ENCODE results near the gene USP2. TPM values are rescaled to one million over a fixed set of nuclear protein-coding genes. Genes with fewer than 3 reads are reported as not detected.
A peak's percentile ranks its signal among the peaks of the same experiment; 100 is the strongest.

The USP2 gene
- total and polyA plus RNA-seq, 4 donors: 1.7 to 6.5 (median 3.5) TPM

DNA sequence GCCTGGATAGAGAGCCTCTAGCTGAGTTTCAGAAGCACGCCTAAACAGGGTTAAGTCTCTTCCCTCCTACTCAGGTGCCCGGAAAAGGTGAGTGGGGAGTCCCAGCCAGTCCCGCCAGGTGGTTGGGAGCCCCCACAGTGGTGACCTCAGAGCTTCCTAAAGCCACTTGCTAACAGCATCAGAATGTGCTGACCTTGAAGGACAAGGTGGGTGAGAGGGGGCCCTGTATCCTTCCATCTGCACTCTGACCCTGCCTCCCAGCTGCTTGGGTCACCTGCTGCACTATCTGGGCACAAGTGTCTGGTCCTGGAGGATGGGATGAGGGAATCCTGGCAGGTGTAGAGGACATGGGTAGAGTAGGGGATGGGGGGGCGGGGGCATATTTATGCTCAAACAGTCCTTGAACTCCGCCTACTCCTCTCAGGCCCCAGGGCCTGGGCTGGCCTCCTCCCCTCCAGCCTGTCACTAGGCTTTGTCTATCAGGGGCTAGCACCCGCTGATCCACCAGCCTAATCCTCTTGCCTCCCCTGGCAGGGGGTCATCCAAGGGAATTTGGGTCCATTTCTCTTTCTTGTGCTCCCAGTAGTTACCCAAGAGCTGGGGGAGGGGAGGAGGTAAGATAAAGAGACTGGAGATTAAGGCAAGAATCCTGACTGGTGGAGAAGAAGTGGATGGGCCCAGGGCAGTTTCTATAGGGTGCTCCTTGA, 3.4 kb downstream of the USP2 start:
- Histone ChIP-seq H3K27me3 (ENCODE audit: control insufficient read depth in 3 of 3, insufficient read depth in 3 of 3, low read length in 2 of 3) (peaks cover 0 to 6% (median 0%) of the 10 kb centered on the region in 3 donors), H3K27ac (ENCODE audit: low read depth in 1 of 2, low read length in 1 of 2) (peak overlapping the region in 1 of 2 donors; percentile 98), H3K4me3 (no peak overlapping the region), H3K9me3 (ENCODE audit: control insufficient read depth in 4 of 4, insufficient read depth in 3 of 4, low read length in 3 of 4) (no peaks in the 10 kb centered on the region), H3K9ac (ENCODE audit: insufficient read depth in 1 of 2, low read length in 2 of 2) (no peak overlapping the region), H3K36me3 (ENCODE audit: control insufficient read depth in 4 of 4, insufficient read depth in 4 of 4, low read length in 4 of 4) (no peaks in the 10 kb centered on the region), H3K4me1 (ENCODE audit: control insufficient read depth in 5 of 5, insufficient read depth in 5 of 5, low read length in 5 of 5) (peaks cover 0 to 40% (median 14%) of the 10 kb centered on the region in 5 donors)
- 74 to 81% methylated on average over 6 of the region's 6 CpGs for WGBS, 2 donors
- DNase-seq (no peak), ATAC-seq (ENCODE audit: insufficient read depth, low FRiP score) (no peak)
- no peak for TF ChIP-seq CTCF (IDR thresholded peaks at IDR 0.05; ENCODE audit: control extremely low read depth, extremely low read depth)

GRCh38 chr11:119377112-119377901, 4.2 kb downstream of the USP2 start:
- ATAC-seq (ENCODE audit: insufficient read depth, low FRiP score) (no peak), DNase-seq (no peak)
- WGBS, 2 donors: 63% methylated on average over 12 of the region's 12 CpGs
- Histone ChIP-seq H3K9ac (ENCODE audit: insufficient read depth in 1 of 2, low read length in 2 of 2) (no peak overlapping the region), H3K27ac (ENCODE audit: low read depth in 1 of 2, low read length in 1 of 2) (peak overlapping the region in 1 of 2 donors; percentile 98), H3K4me1 (ENCODE audit: control insufficient read depth in 5 of 5, insufficient read depth in 5 of 5, low read length in 5 of 5) (peaks cover 0 to 39% (median 14%) of the 10 kb centered on the region in 5 donors), H3K9me3 (ENCODE audit: control insufficient read depth in 4 of 4, insufficient read depth in 3 of 4, low read length in 3 of 4) (no peaks in the 10 kb centered on the region), H3K27me3 (ENCODE audit: control insufficient read depth in 3 of 3, insufficient read depth in 3 of 3, low read length in 2 of 3) (peaks cover 0 to 5% (median 0%) of the 10 kb centered on the region in 3 donors), H3K4me3 (no peak overlapping the region), H3K36me3 (ENCODE audit: control insufficient read depth in 4 of 4, insufficient read depth in 4 of 4, low read length in 4 of 4) (no peaks in the 10 kb centered on the region)
- TF ChIP-seq CTCF (IDR thresholded peaks at IDR 0.05; ENCODE audit: control extremely low read depth, extremely low read depth): no peak

GRCh38 chr11:119376197-119376847, 5.2 kb downstream of the USP2 start:
- H3K27me3 ChIP-seq (ENCODE audit: control insufficient read depth in 3 of 3, insufficient read depth in 3 of 3, low read length in 2 of 3): no peaks in the 10 kb centered on the region
- ATAC-seq (ENCODE audit: insufficient read depth, low FRiP score): no peak
- H3K9me3 ChIP-seq (ENCODE audit: control insufficient read depth in 4 of 4, insufficient read depth in 3 of 4, low read length in 3 of 4): no peaks in the 10 kb centered on the region
- TF ChIP-seq CTCF (IDR thresholded peaks at IDR 0.05; ENCODE audit: control extremely low read depth, extremely low read depth): no peak
- no peak overlapping the region for H3K9ac ChIP-seq (ENCODE audit: insufficient read depth in 1 of 2, low read length in 2 of 2)
- H3K4me3 ChIP-seq: no peak overlapping the region
- WGBS, 2 donors: 66 to 84% methylated on average over 11 of the region's 11 CpGs
- peak overlapping the region in 1 of 2 donors; percentile 81 for H3K27ac ChIP-seq (ENCODE audit: low read depth in 1 of 2, low read length in 1 of 2)
- DNase-seq: peak; percentile 42 to 73 (median 72)
- no peaks in the 10 kb centered on the region for H3K36me3 ChIP-seq (ENCODE audit: control insufficient read depth in 4 of 4, insufficient read depth in 4 of 4, low read length in 4 of 4)
- peaks cover 0 to 33% (median 8%) of the 10 kb centered on the region in 5 donors for H3K4me1 ChIP-seq (ENCODE audit: control insufficient read depth in 5 of 5, insufficient read depth in 5 of 5, low read length in 5 of 5)

Data from lung (tissue), 12 donors.